PC-3 (cell line): ENCODE measurements around the gene EIF4B.

Source experiments
- CTCF ChIP-seq: fragments of 300-600 bp; sonication (generic); conservative IDR thresholded peaks from 2 replicates; pipeline ENCODE4 v1.5.1; 2017; ENCODE audit warnings: antibody characterized with exemption, low read depth, mild to moderate bottlenecking, low read length
- EZH2phosphoT487 ChIP-seq: fragments of 300-600 bp; sonication (generic); IDR thresholded peaks from 2 replicates; pipeline ENCODE4 v1.6.1; 2018; ENCODE audit warnings: mild to moderate bottlenecking, antibody characterized with exemption, low read length, borderline replicate concordance

GRCh38 chr12:53047221-53048032 lies 41.2 kb downstream of the EIF4B start:
- TF ChIP-seq CTCF (no peak), EZH2phosphoT487 (no peak)
